MG63 (cell line): ENCODE measurements around the gene CASQ2. TPM values are rescaled to one million over a fixed set of nuclear protein-coding genes. Genes with fewer than 3 reads are reported as not detected.
"Not testable (repeated sequence)": the region's sequence is repeated elsewhere in the genome, so short reads cannot be mapped to it uniquely, and the experiment has no call there.

Experiments
- DNase-seq: peaks from one replicate; pipeline ENCODE4 v3.0.0-alpha.2; 2020
- H3K27me3 ChIP-seq: fragments of 250-450 bp; sonication (Bioruptor Pico); 2 replicates; pipeline ENCODE4 v1.5.1; 2020; ENCODE audit warnings: mild to moderate bottlenecking, moderate library complexity
- H3K36me3 ChIP-seq: fragments of 250-450 bp; sonication (Bioruptor Pico); 2 replicates; pipeline ENCODE4 v1.5.1; 2020; ENCODE audit warnings: mild to moderate bottlenecking, moderate library complexity
- H3K4me3 ChIP-seq: fragments of 250-450 bp; sonication (Bioruptor Pico); 2 replicates; pipeline ENCODE4 v1.5.1; 2020; ENCODE audit warnings: mild to moderate bottlenecking, moderate library complexity
- H3K9me3 ChIP-seq: fragments of 250-450 bp; sonication (Bioruptor Pico); 2 replicates; pipeline ENCODE4 v1.5.1; 2020; ENCODE audit warnings: mild to moderate bottlenecking, moderate library complexity
- total RNA-seq: library from RNA; depleted of rRNA; stranded (reverse); fragments of >200 nt; shearing (Covaris generic); gene quantifications from 2 replicates; pipeline ENCODE4 v1.2.3, GENCODE V29; 2014; ENCODE audit warnings: low replicate concordance

Gene CASQ2
- total RNA-seq, 1 experiment from 2014 or later: not detected

DNA sequence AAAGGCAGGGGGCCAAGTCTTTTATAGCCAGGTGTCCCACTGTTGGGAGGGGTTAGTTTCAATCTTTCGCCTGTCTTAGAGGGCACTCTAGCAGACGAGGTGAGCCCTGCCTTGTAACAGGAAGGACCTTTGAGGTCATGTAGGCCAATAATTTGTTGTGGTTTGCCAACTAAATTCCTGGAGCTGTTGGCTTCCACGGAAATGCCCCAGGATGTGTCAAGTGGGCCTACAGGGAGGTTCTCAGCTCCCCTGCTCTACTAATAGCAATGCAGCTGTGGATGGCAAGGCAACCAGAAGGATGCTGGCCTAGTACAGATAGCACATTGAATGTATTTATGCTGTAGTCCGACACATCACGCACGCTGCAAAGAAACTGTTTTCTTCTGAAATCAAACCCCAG lies 22.3 kb upstream of the CASQ2 start:
- H3K4me3 ChIP-seq: no peak overlapping the region
- peaks cover 4% of the 10 kb centered on the region; the same call in 1 of the 2 replicates for H3K9me3 ChIP-seq
- H3K36me3 ChIP-seq: no peaks in the 10 kb centered on the region
- no peaks in the 10 kb centered on the region; the same call in 1 of the 2 replicates for H3K27me3 ChIP-seq
- DNase-seq: no peak

- peaks cover 4% of the 10 kb centered on the region; the same call in 1 of the 2 replicates for H3K9me3 ChIP-seq
- no peaks in the 10 kb centered on the region for H3K36me3 ChIP-seq
- no peak for DNase-seq
- no peak overlapping the region for H3K4me3 ChIP-seq
- H3K27me3 ChIP-seq: no peaks in the 10 kb centered on the region; the same call in 1 of the 2 replicates
Measured at GRCh38 chr1:115790356-115790755, 21.8 kb upstream of the CASQ2 start.

DNA sequence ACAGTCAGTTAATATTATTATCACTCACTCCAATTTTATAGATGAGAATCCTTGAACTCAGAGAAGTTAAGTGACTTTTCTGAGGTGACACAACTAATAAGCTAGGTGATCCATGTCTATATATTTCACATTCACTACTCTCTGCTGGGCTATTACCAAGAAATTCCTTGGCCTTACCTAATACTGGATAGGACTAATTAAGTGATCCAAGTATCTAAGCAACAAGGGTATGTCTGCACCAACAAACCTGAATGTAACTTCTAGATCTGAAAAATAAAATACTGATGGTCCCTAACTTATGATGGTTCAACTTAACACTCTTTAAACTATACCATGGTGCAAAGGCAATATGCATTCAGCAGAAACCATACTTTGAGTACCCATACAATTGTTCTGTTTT lies 14.8 kb upstream of the CASQ2 start:
- Histone ChIP-seq H3K36me3 (no peaks in the 10 kb centered on the region), H3K4me3 (no peak overlapping the region), H3K9me3 (peaks cover 5% of the 10 kb centered on the region; the same call in 1 of the 2 replicates), H3K27me3 (no peaks in the 10 kb centered on the region)
- no peak for DNase-seq

- Histone ChIP-seq H3K4me3 (no peak overlapping the region), H3K27me3 (no peaks in the 10 kb centered on the region), H3K36me3 (no peaks in the 10 kb centered on the region), H3K9me3 (peaks cover 4% of the 10 kb centered on the region; the same call in 1 of the 2 replicates)
- peak; percentile 79 for DNase-seq
Measured at GRCh38 chr1:115782571-115783281, 14.2 kb upstream of the CASQ2 start.

GRCh38 chr1:115781851-115782250 lies 13.3 kb upstream of the CASQ2 start:
- Histone ChIP-seq H3K9me3 (0 out of 2 replicates have a peak, but pooled peaks cover 1% of the 10 kb centered on the region), H3K4me3 (no peak overlapping the region), H3K36me3 (no peaks in the 10 kb centered on the region), H3K27me3 (no peaks in the 10 kb centered on the region)
- no peak for DNase-seq

- peak; percentile 71 for DNase-seq
- H3K9me3 ChIP-seq: 0 out of 2 replicates have a peak, but pooled peaks cover 1% of the 10 kb centered on the region
Measured at GRCh38 chr1:115781343-115781742, 12.8 kb upstream of the CASQ2 start.

GRCh38 chr1:115780655-115781054 lies 12.1 kb upstream of the CASQ2 start:
- H3K27me3 ChIP-seq, H3K9me3 ChIP-seq, H3K36me3 ChIP-seq, DNase-seq, H3K4me3 ChIP-seq: not testable (repeated sequence)

More at GRCh38 chr1:115781343-115781742, 12.8 kb upstream of the CASQ2 start:
- H3K27me3 ChIP-seq: no peaks in the 10 kb centered on the region
- no peak overlapping the region for H3K4me3 ChIP-seq
- no peaks in the 10 kb centered on the region for H3K36me3 ChIP-seq

GRCh38 chr1:115779075-115779474 lies 10.6 kb upstream of the CASQ2 start:
- not testable (repeated sequence) for H3K4me3 ChIP-seq, H3K9me3 ChIP-seq, H3K36me3 ChIP-seq, DNase-seq, H3K27me3 ChIP-seq

- H3K9me3 ChIP-seq: no peaks in the 10 kb centered on the region
- DNase-seq: peak; percentile 88
- no peaks in the 10 kb centered on the region for H3K36me3 ChIP-seq
- H3K4me3 ChIP-seq: no peak overlapping the region
- no peaks in the 10 kb centered on the region; the same call in 1 of the 2 replicates for H3K27me3 ChIP-seq
Measured at GRCh38 chr1:115771847-115772457, 3.4 kb upstream of the CASQ2 start.

GRCh38 chr1:115771094-115771846 lies 2.8 kb upstream of the CASQ2 start:
- no peaks in the 10 kb centered on the region for H3K36me3 ChIP-seq
- H3K9me3 ChIP-seq: no peaks in the 10 kb centered on the region
- H3K4me3 ChIP-seq: no peak overlapping the region
- no peak for DNase-seq
- H3K27me3 ChIP-seq: no peaks in the 10 kb centered on the region; the same call in 1 of the 2 replicates

DNA sequence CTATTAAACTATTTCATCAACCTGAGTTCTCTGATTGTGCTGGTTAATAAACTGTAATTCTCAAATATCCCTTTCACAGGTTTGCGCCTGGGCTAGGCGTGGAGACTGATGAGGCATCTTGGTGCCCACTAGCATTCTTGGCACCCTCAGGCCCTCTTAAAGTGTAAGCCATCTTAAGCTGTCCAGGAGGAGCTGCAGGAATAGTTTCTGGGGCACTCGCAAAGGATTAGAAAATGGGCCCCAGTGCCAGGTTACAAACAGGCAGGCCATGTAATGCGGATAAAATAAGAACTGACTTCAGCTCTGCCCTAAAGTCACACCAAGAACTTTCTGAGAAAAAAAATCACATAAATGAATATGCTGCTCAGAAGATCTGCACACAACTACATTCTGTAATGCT lies 1.1 kb downstream of the CASQ2 start:
- H3K36me3 ChIP-seq: no peaks in the 10 kb centered on the region
- H3K9me3 ChIP-seq: no peaks in the 10 kb centered on the region
- no peak for DNase-seq
- no peak overlapping the region for H3K4me3 ChIP-seq
- no peaks in the 10 kb centered on the region for H3K27me3 ChIP-seq

DNA sequence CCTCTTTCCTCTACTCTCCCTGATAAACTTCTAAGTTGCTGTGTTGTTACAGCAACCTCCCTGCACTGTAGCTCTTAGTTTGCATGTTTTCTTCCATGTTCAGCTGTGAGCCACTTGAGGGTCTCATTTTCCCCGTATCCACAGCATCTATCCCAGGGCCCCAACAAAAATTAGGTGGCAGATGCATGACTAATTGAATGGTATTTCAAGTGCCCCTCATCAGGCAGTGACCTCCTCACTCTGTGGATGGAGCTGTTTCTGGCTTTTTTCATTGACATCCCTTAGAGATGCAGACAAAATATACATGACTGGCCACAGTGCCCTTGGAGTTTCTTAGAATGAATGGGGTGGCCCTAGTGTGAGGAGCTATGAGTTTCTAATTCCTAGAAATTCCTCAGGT lies 3.4 kb downstream of the CASQ2 start:
- H3K9me3 ChIP-seq: no peaks in the 10 kb centered on the region
- no peak for DNase-seq
- H3K27me3 ChIP-seq: no peaks in the 10 kb centered on the region
- H3K36me3 ChIP-seq: no peaks in the 10 kb centered on the region
- H3K4me3 ChIP-seq: no peak overlapping the region

GRCh38 chr1:115764541-115764940 lies 4.0 kb downstream of the CASQ2 start:
- Histone ChIP-seq H3K9me3 (peaks cover 1% of the 10 kb centered on the region; the same call in 1 of the 2 replicates), H3K27me3 (no peaks in the 10 kb centered on the region), H3K36me3 (no peaks in the 10 kb centered on the region), H3K4me3 (no peak overlapping the region)
- DNase-seq: no peak

DNA sequence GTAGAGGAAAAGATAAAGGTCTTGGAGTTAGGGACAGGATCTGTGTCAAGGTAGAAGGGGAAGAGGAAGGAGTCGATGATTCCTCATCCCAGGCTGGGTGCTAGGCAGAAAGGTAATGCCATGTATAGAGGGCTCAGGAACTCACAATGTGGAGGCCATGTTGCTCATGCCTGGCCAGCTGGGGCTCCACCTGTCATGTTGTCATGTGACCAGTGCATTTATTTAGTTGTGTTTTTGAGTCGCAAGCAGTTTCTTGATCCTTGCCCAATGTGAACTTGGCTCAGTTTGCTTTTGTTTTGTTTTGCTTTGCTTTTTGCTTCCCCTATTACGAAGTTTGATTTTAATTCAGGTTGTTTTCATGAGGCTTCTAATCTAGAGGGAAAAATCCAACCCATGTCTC lies 5.7 kb downstream of the CASQ2 start:
- Histone ChIP-seq H3K9me3 (peaks cover 4% of the 10 kb centered on the region; the same call in 1 of the 2 replicates), H3K27me3 (no peaks in the 10 kb centered on the region), H3K36me3 (no peaks in the 10 kb centered on the region), H3K4me3 (no peak overlapping the region)
- no peak for DNase-seq

DNA sequence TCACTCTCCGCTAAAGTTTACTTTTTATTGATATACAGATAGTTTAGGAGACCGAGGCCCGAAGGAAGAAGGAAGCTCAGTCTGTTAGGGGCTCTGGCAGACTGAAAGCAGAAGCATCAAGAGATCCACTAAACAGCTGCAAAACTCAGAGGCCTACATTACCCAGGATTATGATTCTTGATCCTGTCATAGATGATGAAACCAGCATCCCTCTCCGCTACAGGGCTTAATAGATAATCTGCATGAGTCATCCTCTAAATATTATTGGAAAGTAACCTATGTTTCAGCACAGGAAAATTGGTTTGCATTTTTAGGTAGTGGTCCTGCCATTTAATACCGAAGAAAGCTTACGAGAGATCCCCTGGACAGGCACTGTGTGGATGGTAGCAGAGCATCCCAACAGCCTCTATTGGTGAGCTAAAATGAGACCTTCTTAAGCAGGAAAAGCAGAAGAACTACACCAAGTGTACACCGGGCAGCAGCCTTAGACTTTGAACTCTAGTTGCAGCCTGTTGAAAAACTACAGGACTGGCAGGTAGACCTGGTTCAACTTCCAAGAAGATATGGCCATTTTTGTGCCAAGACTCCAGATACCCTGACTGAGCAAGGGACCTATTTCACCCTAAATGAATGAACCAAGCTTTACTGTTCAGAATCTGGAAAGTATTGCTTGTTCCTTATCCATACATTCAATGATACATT lies 6.8 kb downstream of the CASQ2 start:
- Histone ChIP-seq H3K27me3 (peaks cover 4% of the 10 kb centered on the region; the same call in 1 of the 2 replicates), H3K4me3 (no peak overlapping the region), H3K9me3 (peaks cover 4% of the 10 kb centered on the region; the same call in 1 of the 2 replicates), H3K36me3 (no peaks in the 10 kb centered on the region)
- DNase-seq: no peak

- Histone ChIP-seq H3K27me3 (peaks cover 4% of the 10 kb centered on the region; the same call in 1 of the 2 replicates), H3K36me3 (no peaks in the 10 kb centered on the region), H3K4me3 (no peak overlapping the region), H3K9me3 (peaks cover 4% of the 10 kb centered on the region; the same call in 1 of the 2 replicates)
- no peak for DNase-seq
Measured at GRCh38 chr1:115757856-115758255, 10.7 kb downstream of the CASQ2 start.
